Measurements from ENCODE around the gene HOXD9.

DNA sequence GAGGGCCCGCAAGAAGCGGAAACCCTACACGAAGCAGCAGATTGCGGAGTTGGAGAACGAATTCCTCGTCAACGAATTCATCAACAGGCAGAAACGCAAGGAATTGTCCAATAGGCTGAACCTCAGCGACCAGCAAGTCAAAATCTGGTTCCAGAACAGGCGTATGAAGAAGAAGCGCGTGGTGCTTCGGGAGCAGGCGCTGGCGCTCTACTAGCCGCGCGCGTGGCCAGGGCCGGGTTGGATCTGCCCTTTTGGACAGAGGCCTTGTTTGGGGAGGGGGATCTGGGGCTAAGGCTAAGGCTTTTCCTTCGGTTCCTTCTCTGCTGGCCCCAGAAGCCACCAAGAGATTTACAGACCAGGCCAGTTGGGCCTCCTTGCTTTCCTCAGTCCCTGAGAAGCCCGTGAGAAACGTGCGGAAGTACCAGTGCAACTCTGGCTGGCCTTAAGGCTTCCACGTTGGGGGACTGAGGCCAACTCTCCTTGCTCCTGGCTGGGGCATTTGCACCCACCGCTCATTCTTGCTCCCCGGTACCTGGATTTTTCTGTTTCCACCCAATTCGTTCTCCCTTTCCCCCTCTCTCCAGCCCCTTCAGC lies 21.9 kb upstream of the HOXD9 start:
- TF ChIP-seq, protein P1, sequence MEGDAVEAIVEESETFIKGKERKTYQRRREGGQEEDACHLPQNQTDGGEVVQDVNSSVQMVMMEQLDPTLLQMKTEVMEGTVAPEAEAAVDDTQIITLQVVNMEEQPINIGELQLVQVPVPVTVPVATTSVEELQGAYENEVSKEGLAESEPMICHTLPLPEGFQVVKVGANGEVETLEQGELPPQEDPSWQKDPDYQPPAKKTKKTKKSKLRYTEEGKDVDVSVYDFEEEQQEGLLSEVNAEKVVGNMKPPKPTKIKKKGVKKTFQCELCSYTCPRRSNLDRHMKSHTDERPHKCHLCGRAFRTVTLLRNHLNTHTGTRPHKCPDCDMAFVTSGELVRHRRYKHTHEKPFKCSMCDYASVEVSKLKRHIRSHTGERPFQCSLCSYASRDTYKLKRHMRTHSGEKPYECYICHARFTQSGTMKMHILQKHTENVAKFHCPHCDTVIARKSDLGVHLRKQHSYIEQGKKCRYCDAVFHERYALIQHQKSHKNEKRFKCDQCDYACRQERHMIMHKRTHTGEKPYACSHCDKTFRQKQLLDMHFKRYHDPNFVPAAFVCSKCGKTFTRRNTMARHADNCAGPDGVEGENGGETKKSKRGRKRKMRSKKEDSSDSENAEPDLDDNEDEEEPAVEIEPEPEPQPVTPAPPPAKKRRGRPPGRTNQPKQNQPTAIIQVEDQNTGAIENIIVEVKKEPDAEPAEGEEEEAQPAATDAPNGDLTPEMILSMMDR (conservative IDR thresholded peaks at IDR 0.05; ENCODE audit: low read length): no peak
- TF ChIP-seq EZH2phosphoT487 (IDR thresholded peaks at IDR 0.05; ENCODE audit: borderline replicate concordance, low read depth, low read length): no peak
